Measurements from ENCODE around the gene KRT75. TPM values are rescaled to one million over a fixed set of nuclear protein-coding genes. Genes with fewer than 3 reads are reported as not detected.

KRT75 gene
- polyA plus RNA-seq, 1 donor from 2014 or later: not detected

GRCh38 chr12:52434760-52435530 is 774 bp upstream of the KRT75 start:
- H3K4me2 ChIP-seq (ENCODE audit: low read length): no peak overlapping the region

GRCh38 chr12:52433501-52434080 is 580 bp downstream of the KRT75 start:
- TF ChIP-seq POLR2AphosphoS5 (IDR thresholded peaks at IDR 0.05) (no peak), EZH2 (IDR thresholded peaks at IDR 0.05; ENCODE audit: borderline replicate concordance, insufficient read depth, low read length, poor library complexity, severe bottlenecking) (no peak), RAD21 (conservative IDR thresholded peaks at IDR 0.05) (no peak), TAF1 (IDR thresholded peaks at IDR 0.05; ENCODE audit: low read depth) (no peak)
- Histone ChIP-seq H3K27ac (ENCODE audit: low read length) (no peak overlapping the region), H3K9ac (ENCODE audit: low read length) (no peak overlapping the region), H3K9me3 (ENCODE audit: low read length) (no peaks in the 10 kb centered on the region), H4K20me1 (ENCODE audit: insufficient read depth) (no peaks in the 10 kb centered on the region), H3K9me2 (ENCODE audit: insufficient read depth, low read length) (no peaks in the 10 kb centered on the region), H3K27me3 (ENCODE audit: insufficient read depth, low read depth, low read length) (no peaks in the 10 kb centered on the region), H3F3A (ENCODE audit: insufficient read depth, low read length, poor library complexity, severe bottlenecking) (no peaks in the 10 kb centered on the region), H3K4me2 (ENCODE audit: low read length) (no peak overlapping the region), H3K79me2 (replicated peaks; ENCODE audit: insufficient read depth, low read length) (no peaks in the 10 kb centered on the region), H3K4me3 (ENCODE audit: low read length) (no peak overlapping the region), H3K36me3 (ENCODE audit: insufficient read depth, low read length) (no peaks in the 10 kb centered on the region), H2AFZ (ENCODE audit: low read depth, low read length) (no peak overlapping the region)

More at GRCh38 chr12:52434760-52435530, 774 bp upstream of the KRT75 start:
- no peak overlapping the region for H2AFZ ChIP-seq (ENCODE audit: low read depth, low read length)
- no peaks in the 10 kb centered on the region for H4K20me1 ChIP-seq (ENCODE audit: insufficient read depth)
- no peaks in the 10 kb centered on the region for H3K27me3 ChIP-seq (ENCODE audit: insufficient read depth, low read depth, low read length)
- no peaks in the 10 kb centered on the region for H3K9me2 ChIP-seq (ENCODE audit: insufficient read depth, low read length)
- no peaks in the 10 kb centered on the region for H3K79me2 ChIP-seq (replicated peaks; ENCODE audit: insufficient read depth, low read length)
- no peak overlapping the region for H3K9ac ChIP-seq (ENCODE audit: low read length)
- H3K4me3 ChIP-seq (ENCODE audit: low read length): no peak overlapping the region
- H3K9me3 ChIP-seq (ENCODE audit: low read length): no peaks in the 10 kb centered on the region
- no peak overlapping the region for H3K27ac ChIP-seq (ENCODE audit: low read length)
- no peaks in the 10 kb centered on the region for H3K36me3 ChIP-seq (ENCODE audit: insufficient read depth, low read length)
- no peaks in the 10 kb centered on the region for H3F3A ChIP-seq (ENCODE audit: insufficient read depth, low read length, poor library complexity, severe bottlenecking)
- TF ChIP-seq EP300 (conservative IDR thresholded peaks at IDR 0.05; ENCODE audit: poor library complexity, severe bottlenecking): no peak
- no peak for TF ChIP-seq SMC3 (conservative IDR thresholded peaks at IDR 0.05; ENCODE audit: poor library complexity)
- no peak for TF ChIP-seq TAF1 (IDR thresholded peaks at IDR 0.05; ENCODE audit: low read depth)
- no peak for TF ChIP-seq CTCF (IDR thresholded peaks at IDR 0.05; ENCODE audit: poor library complexity, severe bottlenecking)
- TF ChIP-seq MXI1 (conservative IDR thresholded peaks at IDR 0.05; ENCODE audit: poor library complexity, severe bottlenecking): no peak
- TF ChIP-seq RAD21 (conservative IDR thresholded peaks at IDR 0.05): no peak
- TF ChIP-seq REST (IDR thresholded peaks at IDR 0.05; ENCODE audit: borderline replicate concordance): no peak

Data from neural cell (in vitro differentiated cells).